Effector memory CD8-positive, alpha-beta T cell (primary cell): ENCODE data around the gene EPHA10.

Experiments
- ATAC-seq: fragments of 150-1000 bp; cut with Tn5 transposase; replicated peaks from 2 replicates; pipeline ENCODE4 v1.10.0; 2021; ENCODE audit warnings: mild to moderate bottlenecking, moderate library complexity
- DNase-seq, 3 experiments: peaks; one replicate each; pipeline ENCODE4 v3.0.0; 2021
- H3K27ac Mint-ChIP-seq, 2 donors: one replicate each; pipeline ENCODE4 v1.8.0; 2022; ENCODE audit warnings: mild to moderate bottlenecking in 2 of 2, mixed read lengths in 2 of 2, moderate library complexity in 2 of 2
- H3K27me3 Mint-ChIP-seq, 2 donors: one replicate each; pipeline ENCODE4 v1.8.0; 2022; ENCODE audit warnings: mixed read lengths in 2 of 2
- H3K36me3 Mint-ChIP-seq: one replicate; pipeline ENCODE4 v1.8.0; 2022; ENCODE audit warnings: mild to moderate bottlenecking, moderate library complexity, mixed read lengths; ENCODE audit not compliant: insufficient read depth
- H3K4me1 Mint-ChIP-seq, 2 donors: one replicate each; pipeline ENCODE4 v1.8.0; 2022; ENCODE audit warnings: low read depth in 2 of 2, mixed read lengths in 2 of 2
- H3K4me3 Mint-ChIP-seq, 2 donors: one replicate each; pipeline ENCODE4 v1.8.0; 2022; ENCODE audit warnings: mild to moderate bottlenecking in 2 of 2, mixed read lengths in 2 of 2, moderate library complexity in 2 of 2
- H3K9me3 Mint-ChIP-seq, 2 donors: one replicate each; pipeline ENCODE4 v1.8.0; 2022; ENCODE audit warnings: mixed read lengths in 2 of 2

EPHA10 gene

GRCh38 chr1:37722181-37723071, 42.5 kb downstream of the EPHA10 start:
- H3K9me3 Mint-ChIP-seq: no peaks in the 10 kb centered on the region
- H3K4me3 Mint-ChIP-seq: no peak overlapping the region
- no peaks in the 10 kb centered on the region for H3K4me1 Mint-ChIP-seq
- ATAC-seq (no peak), DNase-seq (no peak)
- H3K36me3 Mint-ChIP-seq: no peaks in the 10 kb centered on the region
- H3K27ac Mint-ChIP-seq: no peak overlapping the region
- H3K27me3 Mint-ChIP-seq: peaks cover 34 to 51% of the 10 kb centered on the region in 2 donors

GRCh38 chr1:37721565-37721964, 43.4 kb downstream of the EPHA10 start:
- H3K27ac Mint-ChIP-seq: no peak overlapping the region
- peaks cover 33 to 55% of the 10 kb centered on the region in 2 donors for H3K27me3 Mint-ChIP-seq
- DNase-seq (no peak), ATAC-seq (no peak)
- H3K4me3 Mint-ChIP-seq: no peak overlapping the region
- no peaks in the 10 kb centered on the region for H3K9me3 Mint-ChIP-seq
- H3K36me3 Mint-ChIP-seq: no peaks in the 10 kb centered on the region
- H3K4me1 Mint-ChIP-seq: no peaks in the 10 kb centered on the region

GRCh38 chr1:37720231-37721130, 44.4 kb downstream of the EPHA10 start:
- H3K36me3 Mint-ChIP-seq: peaks cover under 1% of the 10 kb centered on the region
- no peak for ATAC-seq
- no peak for DNase-seq
- H3K27ac Mint-ChIP-seq: no peak overlapping the region
- no peak overlapping the region for H3K4me3 Mint-ChIP-seq
- no peaks in the 10 kb centered on the region for H3K9me3 Mint-ChIP-seq
- peaks cover 25 to 51% of the 10 kb centered on the region in 2 donors for H3K27me3 Mint-ChIP-seq
- H3K4me1 Mint-ChIP-seq: no peaks in the 10 kb centered on the region

GRCh38 chr1:37719572-37720195, 45.2 kb downstream of the EPHA10 start:
- no peak for DNase-seq
- no peak overlapping the region for H3K27ac Mint-ChIP-seq
- H3K36me3 Mint-ChIP-seq: peaks cover 2% of the 10 kb centered on the region
- H3K4me1 Mint-ChIP-seq: no peaks in the 10 kb centered on the region
- H3K9me3 Mint-ChIP-seq: no peaks in the 10 kb centered on the region
- ATAC-seq: no peak
- H3K4me3 Mint-ChIP-seq: no peak overlapping the region
- H3K27me3 Mint-ChIP-seq: peaks cover 17 to 43% of the 10 kb centered on the region in 2 donors

GRCh38 chr1:37718901-37719571, 45.9 kb downstream of the EPHA10 start:
- Mint-ChIP-seq H3K27ac (no peak overlapping the region), H3K9me3 (no peaks in the 10 kb centered on the region), H3K27me3 (peaks cover 11 to 36% of the 10 kb centered on the region in 2 donors), H3K36me3 (peaks cover 2% of the 10 kb centered on the region), H3K4me1 (no peaks in the 10 kb centered on the region), H3K4me3 (no peak overlapping the region)
- ATAC-seq (no peak), DNase-seq (no peak)

- H3K27ac Mint-ChIP-seq: no peak overlapping the region
- peaks cover 2% of the 10 kb centered on the region for H3K36me3 Mint-ChIP-seq
- H3K4me3 Mint-ChIP-seq: no peak overlapping the region
- no peak for DNase-seq
- no peaks in the 10 kb centered on the region for H3K9me3 Mint-ChIP-seq
- H3K27me3 Mint-ChIP-seq: peaks cover 7 to 30% of the 10 kb centered on the region in 2 donors
- ATAC-seq: no peak
- no peaks in the 10 kb centered on the region for H3K4me1 Mint-ChIP-seq
Measured at GRCh38 chr1:37718181-37718900, 46.6 kb downstream of the EPHA10 start.

GRCh38 chr1:37717631-37718030, 47.3 kb downstream of the EPHA10 start:
- ATAC-seq: no peak
- no peaks in the 10 kb centered on the region for H3K9me3 Mint-ChIP-seq
- H3K4me1 Mint-ChIP-seq: no peaks in the 10 kb centered on the region
- H3K27ac Mint-ChIP-seq: no peak overlapping the region
- no peak overlapping the region for H3K4me3 Mint-ChIP-seq
- H3K27me3 Mint-ChIP-seq: peaks cover 7 to 30% of the 10 kb centered on the region in 2 donors
- H3K36me3 Mint-ChIP-seq: peaks cover 2% of the 10 kb centered on the region
- DNase-seq: no peak

- ATAC-seq (no peak), DNase-seq (no peak)
- Mint-ChIP-seq H3K4me1 (no peaks in the 10 kb centered on the region), H3K27me3 (peaks cover 7 to 30% of the 10 kb centered on the region in 2 donors), H3K27ac (no peak overlapping the region), H3K4me3 (no peak overlapping the region), H3K9me3 (no peaks in the 10 kb centered on the region), H3K36me3 (peaks cover 2% of the 10 kb centered on the region)
Measured at GRCh38 chr1:37716321-37716720, 48.6 kb downstream of the EPHA10 start.

GRCh38 chr1:37714689-37715088, 50.2 kb downstream of the EPHA10 start:
- peaks cover 2% of the 10 kb centered on the region for H3K36me3 Mint-ChIP-seq
- DNase-seq (no peak), ATAC-seq (no peak)
- no peak overlapping the region for H3K27ac Mint-ChIP-seq
- H3K4me1 Mint-ChIP-seq: no peaks in the 10 kb centered on the region
- H3K27me3 Mint-ChIP-seq: peaks cover 7 to 28% of the 10 kb centered on the region in 2 donors
- no peaks in the 10 kb centered on the region for H3K9me3 Mint-ChIP-seq
- no peak overlapping the region for H3K4me3 Mint-ChIP-seq

GRCh38 chr1:37714226-37714625, 50.7 kb downstream of the EPHA10 start:
- no peaks in the 10 kb centered on the region for H3K9me3 Mint-ChIP-seq
- peaks cover 2% of the 10 kb centered on the region for H3K36me3 Mint-ChIP-seq
- H3K4me3 Mint-ChIP-seq: no peak overlapping the region
- H3K27me3 Mint-ChIP-seq: peaks cover 6 to 23% of the 10 kb centered on the region in 2 donors
- no peaks in the 10 kb centered on the region for H3K4me1 Mint-ChIP-seq
- no peak overlapping the region for H3K27ac Mint-ChIP-seq
- DNase-seq (no peak), ATAC-seq (no peak)

- DNase-seq (no peak), ATAC-seq (no peak)
- Mint-ChIP-seq H3K4me1 (no peaks in the 10 kb centered on the region), H3K36me3 (peaks cover 3% of the 10 kb centered on the region), H3K27me3 (no peaks in the 10 kb centered on the region), H3K9me3 (no peaks in the 10 kb centered on the region), H3K4me3 (no peak overlapping the region), H3K27ac (no peak overlapping the region)
Measured at GRCh38 chr1:37708471-37708870, 56.4 kb downstream of the EPHA10 start.

- DNase-seq: no peak
- H3K36me3 Mint-ChIP-seq: peaks cover 3% of the 10 kb centered on the region
- no peaks in the 10 kb centered on the region for H3K9me3 Mint-ChIP-seq
- no peaks in the 10 kb centered on the region for H3K4me1 Mint-ChIP-seq
- no peak for ATAC-seq
- no peak overlapping the region for H3K27ac Mint-ChIP-seq
- no peaks in the 10 kb centered on the region for H3K27me3 Mint-ChIP-seq
- no peak overlapping the region for H3K4me3 Mint-ChIP-seq
Measured at GRCh38 chr1:37705399-37705798, 59.5 kb downstream of the EPHA10 start.
